Stimulated activated CD4-positive, alpha-beta T cell treated with anti-CD3 and anti-CD28 coated beads, TNF-alpha, amount 100 ng/mL, for 1 hour (primary cell): ENCODE data around the gene MED20.

Experiments
- DNase-seq, 3 donors: peaks; one replicate each; pipeline ENCODE4 v3.0.0-alpha.2; 2020; ENCODE audit warnings: low read depth in 3 of 3, low spot score in 1 of 3

The MED20 gene

GRCh38 chr6:41858703-41859102, 62.2 kb downstream of the MED20 start:
- no peak for DNase-seq
